ENCODE data around the gene TIMM10. TPM values are rescaled to one million over a fixed set of nuclear protein-coding genes. Genes with fewer than 3 reads are reported as not detected.

The TIMM10 gene, protein sequence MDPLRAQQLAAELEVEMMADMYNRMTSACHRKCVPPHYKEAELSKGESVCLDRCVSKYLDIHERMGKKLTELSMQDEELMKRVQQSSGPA
- total RNA-seq, result 10 to 100 TPM in 5 of 6 donors, 1 to 10 TPM in 1; 7.3 to 62.2 (median 26.8) TPM

DNA sequence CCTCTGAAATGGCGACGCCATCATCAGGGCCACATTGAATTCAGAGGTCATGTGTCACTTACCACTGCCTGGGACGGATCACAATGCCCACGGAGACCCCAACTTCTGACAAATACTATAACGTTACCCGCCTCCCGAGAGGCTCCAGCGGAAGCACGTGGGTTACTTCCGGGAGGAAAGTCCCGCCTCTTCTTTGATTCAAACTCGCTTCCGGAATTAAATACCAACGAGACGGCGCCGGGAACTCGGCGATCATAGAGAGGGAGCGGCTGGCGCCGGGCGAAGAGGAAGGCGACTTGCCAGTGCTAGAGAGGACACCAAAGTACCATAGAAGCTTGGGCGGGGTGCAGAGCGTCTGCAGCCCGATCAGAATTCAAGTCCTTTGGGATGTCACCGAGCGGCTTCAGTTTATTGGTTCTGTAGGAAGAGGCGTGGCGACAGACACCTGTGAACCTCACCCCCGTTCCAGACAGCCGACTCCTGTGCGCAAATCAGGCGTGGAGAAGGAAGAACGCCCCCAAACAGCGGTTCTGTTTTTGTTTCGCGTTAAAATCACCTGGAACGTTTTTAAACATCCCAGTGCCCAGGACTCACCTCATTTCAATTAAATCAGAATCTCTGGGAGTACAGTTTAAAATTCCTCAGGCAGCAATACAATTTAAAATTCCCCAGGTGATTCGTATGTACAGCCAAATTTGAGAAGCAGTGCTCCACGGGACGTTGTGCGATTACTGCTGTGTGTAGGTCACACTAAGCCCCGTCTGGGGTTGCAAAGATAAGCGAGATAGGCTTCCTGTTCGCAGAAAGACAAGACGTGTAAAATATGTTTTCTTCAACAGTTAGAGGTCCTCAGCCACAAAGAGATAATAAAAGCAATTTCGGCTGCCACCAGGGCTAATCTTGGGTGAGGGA, at the start of gene TIMM10:
Gene TIMM10, minus strand, starts transcription at position 159 of the 912 bp plus-strand sequence. CDS start 565 bp downstream, outside the sequence.
- peaks cover 17 to 26% (median 18%) of the 10 kb centered on the region in 4 donors for H3K4me1 ChIP-seq
- TF ChIP-seq, protein P1, sequence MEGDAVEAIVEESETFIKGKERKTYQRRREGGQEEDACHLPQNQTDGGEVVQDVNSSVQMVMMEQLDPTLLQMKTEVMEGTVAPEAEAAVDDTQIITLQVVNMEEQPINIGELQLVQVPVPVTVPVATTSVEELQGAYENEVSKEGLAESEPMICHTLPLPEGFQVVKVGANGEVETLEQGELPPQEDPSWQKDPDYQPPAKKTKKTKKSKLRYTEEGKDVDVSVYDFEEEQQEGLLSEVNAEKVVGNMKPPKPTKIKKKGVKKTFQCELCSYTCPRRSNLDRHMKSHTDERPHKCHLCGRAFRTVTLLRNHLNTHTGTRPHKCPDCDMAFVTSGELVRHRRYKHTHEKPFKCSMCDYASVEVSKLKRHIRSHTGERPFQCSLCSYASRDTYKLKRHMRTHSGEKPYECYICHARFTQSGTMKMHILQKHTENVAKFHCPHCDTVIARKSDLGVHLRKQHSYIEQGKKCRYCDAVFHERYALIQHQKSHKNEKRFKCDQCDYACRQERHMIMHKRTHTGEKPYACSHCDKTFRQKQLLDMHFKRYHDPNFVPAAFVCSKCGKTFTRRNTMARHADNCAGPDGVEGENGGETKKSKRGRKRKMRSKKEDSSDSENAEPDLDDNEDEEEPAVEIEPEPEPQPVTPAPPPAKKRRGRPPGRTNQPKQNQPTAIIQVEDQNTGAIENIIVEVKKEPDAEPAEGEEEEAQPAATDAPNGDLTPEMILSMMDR (IDR thresholded peaks at IDR 0.05), result no peak
- peak in 1 of 4 donors; percentile 51 for TF ChIP-seq EP300 (IDR thresholded peaks at IDR 0.05)
- TF ChIP-seq POLR2A (IDR thresholded peaks at IDR 0.05), result peak in 2 of 4 donors; percentile 41 to 60
- TF ChIP-seq POLR2AphosphoS5 (IDR thresholded peaks at IDR 0.05), result peak in 1 of 2 donors; percentile 79
- H3K4me3 ChIP-seq, result peak within 1 kb of the TSS; percentile 55 to 91 (median 70)
- H3K36me3 ChIP-seq, result peaks cover 0 to 6% (median 2%) of the 10 kb centered on the region in 4 donors
- WGBS, 2 donors, result 0% methylated on average over 31 to 49 of the region's 49 CpGs
- peak; percentile 94 to 98 for DNase-seq
- H3K27me3 ChIP-seq, result no peaks in the 10 kb centered on the region
- peak within 1 kb of the TSS; percentile 69 to 81 (median 76) for H3K27ac ChIP-seq
- no peaks in the 10 kb centered on the region for H3K9me3 ChIP-seq
- ATAC-seq (ENCODE audit: low FRiP score in 2 of 2), result peak; percentile 98 to 99

DNA sequence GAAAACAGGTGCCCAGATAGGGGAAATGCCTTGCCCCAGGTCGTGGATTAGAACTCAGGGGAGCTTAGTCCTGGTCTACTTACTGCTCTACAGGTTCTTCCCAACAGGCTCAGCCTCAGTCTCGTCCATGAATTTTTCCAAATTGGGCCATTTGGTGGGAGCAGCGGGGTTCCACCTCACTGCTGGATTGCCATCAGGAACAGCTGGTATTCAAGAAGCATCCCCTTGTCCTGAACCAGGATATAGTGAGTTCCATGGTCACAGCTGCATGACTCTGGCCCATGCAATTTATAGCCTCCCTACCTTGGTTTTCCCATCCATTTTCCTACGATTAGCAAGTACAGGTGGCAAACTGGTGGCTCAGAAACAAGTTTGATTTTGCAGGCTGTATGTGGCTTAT, 43.5 kb upstream of the TIMM10 start:
- H3K4me3 ChIP-seq, result no peak overlapping the region
- 71 to 77% methylated on average over 3 to 4 of the region's 4 CpGs for WGBS, 2 donors
- no peaks in the 10 kb centered on the region for H3K9me3 ChIP-seq
- ATAC-seq (ENCODE audit: low FRiP score in 2 of 2) (no peak), DNase-seq (no peak)
- peaks cover 0 to 5% (median 2%) of the 10 kb centered on the region in 4 donors for H3K4me1 ChIP-seq
- TF ChIP-seq POLR2A (IDR thresholded peaks at IDR 0.05) (no peak), EP300 (IDR thresholded peaks at IDR 0.05) (no peak), POLR2AphosphoS5 (IDR thresholded peaks at IDR 0.05) (no peak)
- TF ChIP-seq, protein P1 (IDR thresholded peaks at IDR 0.05), result no peak
- H3K27ac ChIP-seq, result no peak overlapping the region
- no peaks in the 10 kb centered on the region for H3K36me3 ChIP-seq
- no peaks in the 10 kb centered on the region for H3K27me3 ChIP-seq

DNA sequence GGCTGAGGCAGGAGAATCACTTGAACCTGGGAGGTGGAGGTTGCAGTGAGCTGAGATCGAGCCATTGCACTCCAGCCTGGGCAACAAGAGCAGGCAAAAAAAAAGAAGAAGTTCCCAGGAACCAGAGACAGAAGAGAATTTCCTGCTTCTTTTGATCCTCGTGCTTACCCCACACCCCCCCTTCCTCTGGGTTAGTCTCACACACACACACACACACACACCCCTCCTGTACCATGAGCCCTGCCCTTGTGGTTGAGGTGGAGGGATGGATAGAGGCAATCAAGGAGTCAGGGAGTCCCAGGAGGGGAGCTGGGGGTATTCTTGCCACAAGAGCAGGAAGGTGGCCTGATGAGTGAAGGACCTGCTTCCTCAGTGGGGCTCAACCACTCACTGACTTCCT, 41.1 kb upstream of the TIMM10 start:
- TF ChIP-seq EP300 (IDR thresholded peaks at IDR 0.05) (no peak), POLR2A (IDR thresholded peaks at IDR 0.05) (no peak), POLR2AphosphoS5 (IDR thresholded peaks at IDR 0.05) (no peak)
- TF ChIP-seq, protein P1 (IDR thresholded peaks at IDR 0.05), result no peak
- Histone ChIP-seq H3K4me1 (peaks cover 9 to 17% (median 14%) of the 10 kb centered on the region in 4 donors), H3K4me3 (no peak overlapping the region), H3K36me3 (no peaks in the 10 kb centered on the region), H3K9me3 (no peaks in the 10 kb centered on the region), H3K27me3 (no peaks in the 10 kb centered on the region), H3K27ac (no peak overlapping the region)
- ATAC-seq (ENCODE audit: low FRiP score in 2 of 2) (no peak), DNase-seq (no peak)
- WGBS, 2 donors, result 32 to 44% methylated on average over 2 of the region's 2 CpGs

DNA sequence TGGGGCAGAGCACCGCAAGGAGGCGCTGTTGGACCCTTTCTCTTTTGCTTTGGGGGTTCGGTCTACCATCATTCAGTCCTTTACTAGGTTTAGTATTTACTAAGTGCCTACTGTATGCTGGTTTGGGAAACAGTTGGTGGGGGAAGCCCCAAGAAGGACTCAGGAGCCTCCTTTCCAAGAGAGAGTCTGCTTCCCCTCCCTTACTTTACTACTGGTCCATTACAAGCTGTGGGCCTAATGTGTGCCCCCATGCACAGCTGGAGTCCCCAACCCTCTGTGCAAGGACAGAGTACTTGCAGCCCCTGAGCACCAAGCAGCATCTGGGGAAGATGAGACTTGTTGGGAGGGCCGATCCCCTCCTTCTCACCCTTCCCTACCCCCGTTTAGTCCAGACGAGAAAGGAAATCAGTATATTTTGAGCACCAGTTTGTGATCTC, 37.8 kb upstream of the TIMM10 start:
- Histone ChIP-seq H3K9me3 (no peaks in the 10 kb centered on the region), H3K4me3 (peak overlapping the region; percentile 86 to 95 (median 88)), H3K36me3 (no peaks in the 10 kb centered on the region), H3K27ac (peak overlapping the region; percentile 75 to 94 (median 90)), H3K27me3 (no peaks in the 10 kb centered on the region), H3K4me1 (peaks cover 22 to 35% (median 27%) of the 10 kb centered on the region in 4 donors)
- WGBS, 2 donors, result 29 to 30% methylated on average over 5 to 6 of the region's 6 CpGs
- TF ChIP-seq POLR2A (IDR thresholded peaks at IDR 0.05) (peak in 1 of 4 donors; percentile 12), EP300 (IDR thresholded peaks at IDR 0.05) (no peak), POLR2AphosphoS5 (IDR thresholded peaks at IDR 0.05) (no peak)
- TF ChIP-seq, protein P1 (IDR thresholded peaks at IDR 0.05), result peak in 2 of 6 experiments; percentile 90 to 91
- ATAC-seq (ENCODE audit: low FRiP score in 2 of 2) (peak in 1 of 2 donors; percentile 20), DNase-seq (no peak)
